Stomach (tissue), 9 donors: Measurements from ENCODE around the gene GPR101. TPM values are rescaled to one million over a fixed set of nuclear protein-coding genes. Genes with fewer than 3 reads are reported as not detected.

Experiments used
- DNase-seq, 2 donors: peaks; one replicate each; pipeline versions ENCODE4 v3.0.0 to v3.0.0-alpha.2; 2013 to 2019
- H3K27ac ChIP-seq, 5 donors: fragments of 200-600 bp in 4 of 5; sonication (generic) in 4 of 5; one replicate each; pipeline ENCODE4 v1.5.1; 2013 to 2019; ENCODE audit warnings: mild to moderate bottlenecking in 1 of 5, moderate library complexity in 1 of 5
- H3K27me3 ChIP-seq, 3 donors: fragments of 200-600 bp; sonication (generic); one replicate each; pipeline ENCODE4 v1.5.1; 2017 to 2019; ENCODE audit warnings: mixed run types in 1 of 3
- H3K36me3 ChIP-seq, 4 donors: fragments of 200-600 bp; sonication (generic); 1 replicate in 3 of 4; 2 replicates in 1 of 4; pipeline ENCODE4 v1.5.1; 2016 to 2019
- H3K4me1 ChIP-seq, 4 donors: fragments of 200-600 bp; sonication (generic); one replicate each; pipeline ENCODE4 v1.5.1; 2016 to 2019
- H3K4me3 ChIP-seq, 4 donors: fragments of 200-600 bp; sonication (generic) in 3 of 4; one replicate each; pipeline ENCODE4 v1.5.1; 2016 to 2019; ENCODE audit warnings: mild to moderate bottlenecking in 1 of 4
- H3K9me3 ChIP-seq, 4 donors: fragments of 200-600 bp; sonication (generic); one replicate each; pipeline ENCODE4 v1.5.1; 2016 to 2019
- CTCF ChIP-seq, 7 experiments: fragments of 450-650 bp in 4 of 7; fragments of 200-600 bp in 3 of 7; sonication (generic) in 3 of 7; IDR thresholded peaks; one replicate each; pipeline ENCODE4 v1.5.1; 2016 to 2019; ENCODE audit warnings: antibody characterized with exemption in 7 of 7, control low read depth in 2 of 7, mild to moderate bottlenecking in 1 of 7
- EP300 ChIP-seq: sonication (generic); formaldehyde crosslinking; IDR thresholded peaks from one replicate; pipeline ENCODE4 v1.6.1; 2017; ENCODE audit warnings: antibody characterized with exemption
- POLR2A ChIP-seq, 4 donors: fragments of 450-650 bp; IDR thresholded peaks; one replicate each; pipeline ENCODE4 v1.6.1; 2016; ENCODE audit warnings: antibody characterized with exemption in 4 of 4, control low read depth in 2 of 4, mild to moderate bottlenecking in 1 of 4, moderate library complexity in 1 of 4
- POLR2AphosphoS5 ChIP-seq, 3 donors: sonication (generic); formaldehyde crosslinking; IDR thresholded peaks; one replicate each; pipeline ENCODE4 v1.6.1; 2016; ENCODE audit warnings: antibody characterized with exemption in 3 of 3
- WGBS, 5 donors: extraction: QIAGEN DNeasy Blood & Tissue Kit in 3 of 5; methylation state at CpG; one replicate each; pipeline versions ENCODE4 v1.1.5 to v1.1.7; 2013 to 2018; 5-methylcytosine and 5-hydroxymethylcytosine counted together
- intact Hi-C: fragments of 100-400 bp; cut with DNase I; formaldehyde crosslinking; loops from one replicate; pipeline ENCODE4 v1.15.1; 2023; ENCODE audit warnings: low total_unique reads
- polyA plus RNA-seq, 3 donors: library from polyadenylated mRNA; stranded (reverse); fragments of 200-250 nt; gene quantifications; one replicate each; pipeline ENCODE4 v1.2.3, GENCODE V29; 2013
- total RNA-seq, 5 donors: library from RNA; depleted of rRNA; stranded (reverse); fragments of >200 nt; gene quantifications; one replicate each; pipeline versions ENCODE4 v1.1.0 to v1.2.3, GENCODE V29; 2014 to 2016
- donor health status: healthy with polysubstance abuse.
- donor health status: Bipolar disorder and iron deficiency.
- donor health status: healthy.

The GPR101 gene
- total and polyA plus RNA-seq, 8 donors = not detected

GRCh38 chrX:137034508-137034872 lies 695 bp upstream of the GPR101 start:
- Histone ChIP-seq H3K27ac (no peak overlapping the region), H3K4me3 (no peak overlapping the region), H3K9me3 (no peaks in the 10 kb centered on the region), H3K27me3 (peaks cover 4 to 69% (median 53%) of the 10 kb centered on the region in 3 donors), H3K4me1 (peaks cover 0 to 31% (median 18%) of the 10 kb centered on the region in 4 donors), H3K36me3 (no peaks in the 10 kb centered on the region)
- WGBS, 5 donors = 4 to 21% (median 16%) methylated on average over 3 of the region's 3 CpGs
- TF ChIP-seq CTCF (IDR thresholded peaks at IDR 0.05) = no peak
- TF ChIP-seq POLR2AphosphoS5 (IDR thresholded peaks at IDR 0.05) = no peak
- TF ChIP-seq POLR2A (IDR thresholded peaks at IDR 0.05) = no peak
- no peak for TF ChIP-seq EP300
- DNase-seq = no peak
- intact Hi-C loops = no loop called here

- TF ChIP-seq EP300 = no peak
- no peak for TF ChIP-seq POLR2AphosphoS5 (IDR thresholded peaks at IDR 0.05)
- TF ChIP-seq POLR2A (IDR thresholded peaks at IDR 0.05) = no peak
- TF ChIP-seq CTCF (IDR thresholded peaks at IDR 0.05) = no peak
- WGBS, 5 donors = 6 to 45% (median 14%) methylated on average over 30 to 34 of the region's 34 CpGs
- Histone ChIP-seq H3K9me3 (no peaks in the 10 kb centered on the region), H3K36me3 (no peaks in the 10 kb centered on the region), H3K27ac (no peak overlapping the region), H3K4me1 (peaks cover 0 to 31% (median 18%) of the 10 kb centered on the region in 4 donors), H3K27me3 (peaks cover 4 to 70% (median 53%) of the 10 kb centered on the region in 3 donors), H3K4me3 (peak overlapping the region; percentile 11 to 36 (median 20))
- intact Hi-C loops = no loop called here
- no peak for DNase-seq
Measured at GRCh38 chrX:137032841-137033773, 688 bp downstream of the GPR101 start.

- no peak for DNase-seq
- Histone ChIP-seq H3K4me1 (peaks cover 0 to 31% (median 18%) of the 10 kb centered on the region in 4 donors), H3K9me3 (no peaks in the 10 kb centered on the region), H3K4me3 (peak overlapping the region; percentile 18 to 39 (median 30)), H3K27ac (no peak overlapping the region), H3K36me3 (no peaks in the 10 kb centered on the region), H3K27me3 (peaks cover 4 to 70% (median 53%) of the 10 kb centered on the region in 3 donors)
- 1 to 39% (median 10%) methylated on average over 13 to 16 of the region's 16 CpGs for WGBS, 5 donors
- intact Hi-C loops = no loop called here
- no peak for TF ChIP-seq POLR2AphosphoS5 (IDR thresholded peaks at IDR 0.05)
- TF ChIP-seq POLR2A (IDR thresholded peaks at IDR 0.05) = no peak
- no peak for TF ChIP-seq CTCF (IDR thresholded peaks at IDR 0.05)
- TF ChIP-seq EP300 = no peak
Measured at GRCh38 chrX:137032341-137032694, 1.5 kb downstream of the GPR101 start.

GRCh38 chrX:137031517-137032340 lies 2.1 kb downstream of the GPR101 start:
- DNase-seq = peak in 1 of 2 donors; percentile 61
- Histone ChIP-seq H3K4me3 (peak overlapping the region; percentile 18 to 39 (median 30)), H3K27ac (no peak overlapping the region), H3K36me3 (no peaks in the 10 kb centered on the region), H3K27me3 (peaks cover 4 to 70% (median 53%) of the 10 kb centered on the region in 3 donors), H3K9me3 (no peaks in the 10 kb centered on the region), H3K4me1 (peaks cover 0 to 31% (median 18%) of the 10 kb centered on the region in 4 donors)
- TF ChIP-seq POLR2AphosphoS5 (IDR thresholded peaks at IDR 0.05) (no peak), CTCF (IDR thresholded peaks at IDR 0.05) (no peak)
- 2 to 38% (median 8%) methylated on average over 32 to 49 of the region's 49 CpGs for WGBS, 5 donors
- intact Hi-C loops = no loop called here
